WTC11 (cell line): ENCODE measurements around the gene ADAMTS15. TPM values are rescaled to one million over a fixed set of nuclear protein-coding genes. Genes with fewer than 3 reads are reported as not detected.

ENCODE experiments used
- ATAC-seq: fragments of 200-7000 bp; cut with Tn5 transposase; 2 replicates; pipeline ENCODE4 v1.10.0; 2021; ENCODE audit warnings: mild to moderate bottlenecking, moderate library complexity
- CTCF ChIA-PET: fragments of 300-600 bp; sonication (Branson Sonifier 250); formaldehyde crosslinking; loops from one replicate; lab custom pipeline; 2021; ENCODE audit warnings: antibody characterized with exemption; lab: Charles Lee
- POLR2A ChIA-PET: fragments of 350-600 bp; sonication (Branson Sonifier 250); formaldehyde crosslinking; loops from one replicate; lab custom pipeline; 2021; ENCODE audit warnings: antibody characterized with exemption; lab: Charles Lee
- DNase-seq: peaks from one replicate; pipeline ENCODE4 v3.0.0; 2021; ENCODE audit warnings: low spot score
- H3K27ac Mint-ChIP-seq: 2 replicates; pipeline ENCODE4 v1.8.0; 2021; ENCODE audit warnings: mixed read lengths
- H3K27me3 Mint-ChIP-seq: 2 replicates; pipeline ENCODE4 v1.8.0; 2021; ENCODE audit warnings: low read depth, mild to moderate bottlenecking, moderate library complexity, mixed read lengths
- H3K36me3 Mint-ChIP-seq: 2 replicates; pipeline ENCODE4 v1.8.0; 2021; ENCODE audit warnings: mixed read lengths
- H3K4me1 Mint-ChIP-seq: 2 replicates; pipeline ENCODE4 v1.8.0; 2022; ENCODE audit warnings: mixed read lengths
- H3K4me3 Mint-ChIP-seq: 2 replicates; pipeline ENCODE4 v1.8.0; 2021; ENCODE audit warnings: mild to moderate bottlenecking, moderate library complexity, mixed read lengths
- H3K9me3 Mint-ChIP-seq: 2 replicates; pipeline ENCODE4 v1.8.0; 2021; ENCODE audit warnings: mixed read lengths
- AFF4 ChIP-seq: sonication (generic); formaldehyde crosslinking; IDR thresholded peaks from 2 replicates; pipeline ENCODE4 v1.8.1; 2023; ENCODE audit warnings: mild to moderate bottlenecking, missing genetic modification reagents, borderline replicate concordance
- ELF4 ChIP-seq: sonication (generic); formaldehyde crosslinking; IDR thresholded peaks from 2 replicates; pipeline ENCODE4 v1.8.1; 2022; ENCODE audit warnings: low read depth, mild to moderate bottlenecking, moderate library complexity, missing genetic modification reagents
- GRHL2 ChIP-seq: fragments of 250-450 bp; sonication (Bioruptor Pico); IDR thresholded peaks from 2 replicates; pipeline ENCODE4 v1.8.0; 2022; ENCODE audit warnings: mild to moderate bottlenecking, moderate library complexity; ENCODE audit not compliant: insufficient replicate concordance, severe bottlenecking
- GTF2I ChIP-seq: fragments of 250-450 bp; sonication (Bioruptor Pico); conservative IDR thresholded peaks from 2 replicates; pipeline ENCODE4 v1.4.0; 2021; ENCODE audit warnings: mild to moderate bottlenecking
- HMGXB4 ChIP-seq: sonication (generic); formaldehyde crosslinking; IDR thresholded peaks from 2 replicates; pipeline ENCODE4 v1.8.1; 2023; ENCODE audit warnings: mild to moderate bottlenecking, moderate library complexity, missing genetic modification reagents
- JUN ChIP-seq: sonication (generic); formaldehyde crosslinking; IDR thresholded peaks from 2 replicates; pipeline ENCODE4 v1.8.0; 2023; ENCODE audit warnings: mild to moderate bottlenecking, missing genetic modification reagents
- PRDM15 ChIP-seq: sonication (generic); formaldehyde crosslinking; IDR thresholded peaks from 2 replicates; pipeline ENCODE4 v1.8.0; 2022; ENCODE audit warnings: missing genetic modification reagents
- SMAD3 ChIP-seq: sonication (generic); formaldehyde crosslinking; IDR thresholded peaks from 2 replicates; pipeline ENCODE4 v1.8.0; 2022; ENCODE audit warnings: missing genetic modification reagents, mild to moderate bottlenecking, borderline replicate concordance
- SOX15 ChIP-seq: fragments of 250-450 bp; sonication (Bioruptor Pico); IDR thresholded peaks from 2 replicates; pipeline ENCODE4 v1.9.0; 2021; ENCODE audit warnings: mild to moderate bottlenecking
- TEAD1 ChIP-seq: sonication (generic); formaldehyde crosslinking; IDR thresholded peaks from 2 replicates; pipeline ENCODE4 v1.8.0; 2022; ENCODE audit warnings: mild to moderate bottlenecking, missing genetic modification reagents
- ZBTB43 ChIP-seq: sonication (generic); formaldehyde crosslinking; IDR thresholded peaks from 2 replicates; pipeline ENCODE4 v1.8.1; 2023; ENCODE audit warnings: mild to moderate bottlenecking, missing genetic modification reagents
- ZNF232 ChIP-seq: sonication (generic); formaldehyde crosslinking; IDR thresholded peaks from 2 replicates; pipeline ENCODE4 v1.8.0; 2022; ENCODE audit warnings: mild to moderate bottlenecking, missing genetic modification reagents
- ZNF317 ChIP-seq: sonication (generic); formaldehyde crosslinking; IDR thresholded peaks from 2 replicates; pipeline ENCODE4 v1.8.1; 2023; ENCODE audit warnings: low read depth, mild to moderate bottlenecking, moderate library complexity, missing genetic modification reagents, borderline replicate concordance
- ZNF512 ChIP-seq: sonication (generic); formaldehyde crosslinking; IDR thresholded peaks from 2 replicates; pipeline ENCODE4 v1.8.1; 2022; ENCODE audit warnings: missing genetic modification reagents, borderline replicate concordance
- ZNF671 ChIP-seq: fragments of 250-450 bp; sonication (Bioruptor Pico); IDR thresholded peaks from 2 replicates; pipeline ENCODE4 v1.8.0; 2021; ENCODE audit warnings: mild to moderate bottlenecking
- total RNA-seq: library from RNA; stranded (reverse); gene quantifications from 3 replicates; pipeline ENCODE4 v1.2.3, GENCODE V29; 2021

Gene ADAMTS15
- total RNA-seq, 1 experiment from 2014 or later, result 3.7 TPM

GRCh38 chr11:130452176-130452575, 3.7 kb downstream of the ADAMTS15 start:
- DNase-seq, result no peak
- peaks cover 84% of the 10 kb centered on the region for H3K27me3 Mint-ChIP-seq
- ChIA-PET POLR2A (no interaction called here), CTCF (interaction anchor here (0.7 to 2.3 kb wide), 3 partner anchors 408 to 555 kb away, joined by 3 to 19 read pairs (median 5); no protein-coding TSS in a partner anchor)
- H3K4me1 Mint-ChIP-seq, result peaks cover 10% of the 10 kb centered on the region
- no peaks in the 10 kb centered on the region for H3K9me3 Mint-ChIP-seq
- no peak overlapping the region for H3K4me3 Mint-ChIP-seq
- H3K36me3 Mint-ChIP-seq, result no peaks in the 10 kb centered on the region
- TF ChIP-seq ZNF512 (CRISPR knock-in tag), result no peak
- no peak for TF ChIP-seq HMGXB4 (CRISPR knock-in tag)
- no peak for TF ChIP-seq ZNF232 (CRISPR knock-in tag)
- TF ChIP-seq SMAD3 (CRISPR knock-in tag), result no peak
- TF ChIP-seq ZNF671 (CRISPR knock-in tag), result no peak
- no peak for TF ChIP-seq PRDM15 (CRISPR knock-in tag)
- TF ChIP-seq, all 79 proteins: peak for 0
- no peak for ATAC-seq
- H3K27ac Mint-ChIP-seq, result no peak overlapping the region

GRCh38 chr11:130452940-130453339, 4.5 kb downstream of the ADAMTS15 start:
- TF ChIP-seq ZBTB43 (CRISPR knock-in tag), result no peak
- peaks cover 79% of the 10 kb centered on the region for H3K27me3 Mint-ChIP-seq
- DNase-seq, result peak; percentile 40
- H3K4me3 Mint-ChIP-seq, result no peak overlapping the region
- no peak overlapping the region for H3K27ac Mint-ChIP-seq
- ATAC-seq, result no peak
- H3K36me3 Mint-ChIP-seq, result no peaks in the 10 kb centered on the region
- peaks cover 10% of the 10 kb centered on the region for H3K4me1 Mint-ChIP-seq
- H3K9me3 Mint-ChIP-seq, result no peaks in the 10 kb centered on the region
- CTCF ChIA-PET, result interaction anchor here (0.7 to 2.3 kb wide), 9 partner anchors 8 to 1241 kb away, joined by 3 to 19 read pairs (median 4); partner anchors contain the start of gene SNX19
- POLR2A ChIA-PET, result interaction anchor here (1.1 kb wide), 1 partner anchor 417 kb away, joined by 3 read pairs; no protein-coding TSS in a partner anchor

GRCh38 chr11:130454491-130455252, 6.2 kb downstream of the ADAMTS15 start:
- Mint-ChIP-seq H3K9me3 (no peaks in the 10 kb centered on the region), H3K27me3 (peaks cover 66% of the 10 kb centered on the region), H3K4me1 (peaks cover 4% of the 10 kb centered on the region), H3K4me3 (no peak overlapping the region), H3K27ac (no peak overlapping the region), H3K36me3 (no peaks in the 10 kb centered on the region)
- DNase-seq, result no peak
- ATAC-seq, result no peak
- POLR2A ChIA-PET, result no interaction called here
- CTCF ChIA-PET, result interaction anchor here (0.8 kb wide), 1 partner anchor 19 kb away, joined by 3 read pairs; no protein-coding TSS in a partner anchor
- TF ChIP-seq TEAD1 (CRISPR knock-in tag) (no peak), SOX15 (no peak), GRHL2 (no peak), JUN (CRISPR knock-in tag) (no peak), ELF4 (CRISPR knock-in tag) (no peak), AFF4 (CRISPR knock-in tag) (no peak), ZNF512 (CRISPR knock-in tag) (no peak), GTF2I (CRISPR knock-in tag) (no peak), ZNF317 (CRISPR knock-in tag) (no peak), SMAD3 (CRISPR knock-in tag) (no peak)
